Mucosa of descending colon (tissue), 3 donors: Measurements from ENCODE around the gene MYL3. TPM values are rescaled to one million over a fixed set of nuclear protein-coding genes. Genes with fewer than 3 reads are reported as not detected.
"Not testable (repeated sequence)": the region's sequence is repeated elsewhere in the genome, so short reads cannot be mapped to it uniquely, and the experiment has no call there.

Experiments used
- ATAC-seq: fragments of 200-7000 bp; cut with Tn5 transposase; one replicate; pipeline ENCODE4 v1.9.1; 2020; ENCODE audit warnings: mild to moderate bottlenecking, moderate library complexity
- DNase-seq, 3 donors: peaks; one replicate each; pipeline ENCODE4 v3.0.0-alpha.2; 2020
- H3K36me3 ChIP-seq: fragments of 200-600 bp; one replicate; pipeline ENCODE4 v1.8.0; 2021; ENCODE audit warnings: low read depth, mild to moderate bottlenecking
- H3K4me1 ChIP-seq: fragments of 200-600 bp; one replicate; pipeline ENCODE4 v1.8.0; 2021; ENCODE audit warnings: low read depth, mild to moderate bottlenecking
- H3K4me3 ChIP-seq: fragments of 200-600 bp; one replicate; pipeline ENCODE4 v1.8.0; 2021; ENCODE audit warnings: mild to moderate bottlenecking
- H3K9me3 ChIP-seq: fragments of 200-600 bp; one replicate; pipeline ENCODE4 v1.8.0; 2021; ENCODE audit warnings: mild to moderate bottlenecking
- intact Hi-C, 2 donors: fragments of 100-400 bp; cut with DNase I in 1 of 2; cut with micrococcal nuclease in 1 of 2; formaldehyde crosslinking; loops; one replicate each; pipeline versions ENCODE4 v1.11.0 to v1.11.1; 2022; cut with DNase I, micrococcal nuclease
- total RNA-seq, 3 donors: library from RNA; stranded (reverse); fragmentation: NEBNext Ultra II Directional in 2 of 3; extraction: Animal tissue kit (Norgen Biotek cat#: 25700) in 2 of 3; gene quantifications; one replicate each; pipeline versions ENCODE4 v1.2.1 to v1.2.4, GENCODE V29; 2021 to 2023
- TF ChIP-seq, protein P1 (sequence below): fragments of 200-600 bp; IDR thresholded peaks from one replicate; pipeline ENCODE4 v1.8.0; 2022; ENCODE audit warnings: antibody characterized with exemption, mild to moderate bottlenecking
- donor health status: DM: no; HTN: no; CAD: no; lungs with moderate emphysema.
- donor health status: DM: no; HTN: no; CAD: no.
- donor health status: DM: no; HTN: yes; CAD: no.

MYL3 gene
- total RNA-seq, 3 donors from 2014 or later, result 0.32 to 3.1 (median 1.2) TPM

DNA sequence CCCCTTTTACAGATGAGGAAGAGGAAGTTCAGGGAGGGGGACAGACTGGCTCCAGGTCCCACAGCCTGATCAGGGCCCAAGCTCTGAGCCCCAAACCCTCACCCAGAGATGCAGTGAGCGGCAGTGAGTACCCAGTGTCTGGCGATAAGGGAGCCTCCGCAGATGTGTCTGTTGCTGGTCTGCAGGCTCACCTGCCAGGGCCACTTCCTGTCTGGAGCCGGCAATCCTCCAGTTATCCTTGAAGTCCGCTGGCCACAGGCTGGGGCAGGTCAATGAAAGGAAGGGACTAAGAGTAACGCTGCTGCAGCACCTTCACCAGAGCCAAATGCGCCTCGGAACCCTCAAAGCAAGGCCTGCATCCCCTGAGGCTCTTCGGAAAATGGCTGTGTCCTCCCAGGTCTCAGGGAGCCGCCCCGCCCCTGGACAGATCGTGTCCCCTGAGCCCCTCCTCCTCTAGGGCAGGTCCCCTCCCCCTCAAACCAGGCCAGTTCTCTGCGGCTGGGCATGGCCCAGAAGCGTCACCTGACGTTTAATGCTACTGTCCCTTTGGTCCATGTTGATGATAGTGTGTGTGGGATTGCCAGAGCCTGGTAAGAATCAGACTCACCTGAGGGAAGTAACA, 51.5 kb downstream of the MYL3 start:
- peaks cover 9% of the 10 kb centered on the region for H3K4me1 ChIP-seq
- intact Hi-C loops, result no loop called here
- DNase-seq (peak in 1 of 3 donors; percentile 3), ATAC-seq (peak; percentile 35)
- H3K36me3 ChIP-seq, result no peaks in the 10 kb centered on the region
- H3K4me3 ChIP-seq, result no peak overlapping the region
- TF ChIP-seq, protein P1, sequence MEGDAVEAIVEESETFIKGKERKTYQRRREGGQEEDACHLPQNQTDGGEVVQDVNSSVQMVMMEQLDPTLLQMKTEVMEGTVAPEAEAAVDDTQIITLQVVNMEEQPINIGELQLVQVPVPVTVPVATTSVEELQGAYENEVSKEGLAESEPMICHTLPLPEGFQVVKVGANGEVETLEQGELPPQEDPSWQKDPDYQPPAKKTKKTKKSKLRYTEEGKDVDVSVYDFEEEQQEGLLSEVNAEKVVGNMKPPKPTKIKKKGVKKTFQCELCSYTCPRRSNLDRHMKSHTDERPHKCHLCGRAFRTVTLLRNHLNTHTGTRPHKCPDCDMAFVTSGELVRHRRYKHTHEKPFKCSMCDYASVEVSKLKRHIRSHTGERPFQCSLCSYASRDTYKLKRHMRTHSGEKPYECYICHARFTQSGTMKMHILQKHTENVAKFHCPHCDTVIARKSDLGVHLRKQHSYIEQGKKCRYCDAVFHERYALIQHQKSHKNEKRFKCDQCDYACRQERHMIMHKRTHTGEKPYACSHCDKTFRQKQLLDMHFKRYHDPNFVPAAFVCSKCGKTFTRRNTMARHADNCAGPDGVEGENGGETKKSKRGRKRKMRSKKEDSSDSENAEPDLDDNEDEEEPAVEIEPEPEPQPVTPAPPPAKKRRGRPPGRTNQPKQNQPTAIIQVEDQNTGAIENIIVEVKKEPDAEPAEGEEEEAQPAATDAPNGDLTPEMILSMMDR, result no peak
- H3K9me3 ChIP-seq, result no peaks in the 10 kb centered on the region

DNA sequence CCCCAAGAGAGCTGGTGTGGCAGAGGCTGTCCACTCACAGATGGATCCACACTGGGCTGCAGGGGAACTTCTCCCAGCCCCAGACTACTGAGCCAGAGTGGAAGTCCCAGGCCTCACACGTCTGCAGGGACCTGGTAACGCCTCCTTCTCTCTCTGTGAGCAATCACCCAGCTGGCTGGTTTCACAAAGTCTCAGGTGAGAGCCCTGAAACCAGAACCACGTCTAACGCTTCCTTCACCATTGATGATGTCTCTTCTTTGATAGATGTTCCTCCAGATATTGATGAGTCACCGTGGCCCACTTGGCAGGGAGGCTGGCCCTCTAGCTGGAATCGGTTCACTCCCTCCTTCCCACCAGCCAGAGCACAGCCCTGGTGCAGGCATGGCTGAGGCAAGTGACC, 54.5 kb downstream of the MYL3 start:
- DNase-seq, H3K4me1 ChIP-seq, H3K36me3 ChIP-seq, intact Hi-C loops, ATAC-seq, H3K4me3 ChIP-seq, H3K9me3 ChIP-seq: not testable (repeated sequence)

Other genes with a start within 250 kb of the MYL3 start
- 10 to 100 TPM; 28.5 to 68.1 (median 43.7) TPM for gene ALS2CL, start 169.8 kb downstream of the MYL3 start, total RNA-seq
- gene TMIE, start 162.1 kb downstream of the MYL3 start, total RNA-seq, result 1 to 10 TPM in 1 of 3 donors, under 1 TPM in 1, not detected in 1; 0.23 to 1.1 TPM
- gene PRSS50, start 145.6 kb downstream of the MYL3 start, total RNA-seq, result under 1 TPM in 1 of 3 donors, not detected in 2; 0.16 TPM
- gene PTH1R, start 14.3 kb upstream of the MYL3 start, total RNA-seq, result 1 to 10 TPM in 2 of 3 donors, under 1 TPM in 1; 0.87 to 4.6 (median 1.9) TPM
- gene CCDC12, start 113.3 kb upstream of the MYL3 start, total RNA-seq, result 10 to 100 TPM; 40.7 to 59.2 (median 45.0) TPM
- 10 to 100 TPM; 49.2 to 94.0 (median 53.7) TPM for gene NBEAL2, start 116.2 kb upstream of the MYL3 start, total RNA-seq